GM12878 (cell line): ENCODE results near the gene MTNR1A. TPM values are rescaled to one million over a fixed set of nuclear protein-coding genes. Genes with fewer than 3 reads are reported as not detected.
A peak's percentile ranks its signal among the peaks of the same experiment; 100 is the strongest.

Source experiments
- ATAC-seq: fragments of 200-7000 bp; cut with Tn5 transposase; 3 replicates; pipeline ENCODE4 v1.9.1; 2020; ENCODE audit warnings: mild to moderate bottlenecking, moderate library complexity
- BruUV-seq: library from RNA; stranded (reverse); fragments of 400-500 nt; replicated peaks from 2 replicates; lab custom pipeline; 2021; lab: Mats Ljungman, UMichigan
- CTCF ChIA-PET: fragments of 300-600 bp; sonication (Branson Sonifier 250); formaldehyde crosslinking; extraction: SDS; loops from one replicate; lab custom pipeline; 2021; ENCODE audit warnings: inconsistent platforms; lab: Yijun Ruan, JAX
- POLR2A ChIA-PET: fragments of 350-600 bp; formaldehyde crosslinking; extraction: SDS; loops from one replicate; lab custom pipeline; 2021; ENCODE audit warnings: inconsistent platforms; lab: Charles Lee
- RAD21 ChIA-PET: fragments of 300-600 bp; sonication (Branson Sonifier 250); formaldehyde crosslinking; loops from one replicate; lab custom pipeline; 2023; ENCODE audit warnings: antibody characterized with exemption; ENCODE audit not compliant: unreplicated experiment; lab: Charles Lee
- SMC1A ChIA-PET: fragments of 300-600 bp; sonication (Branson Sonifier 250); formaldehyde crosslinking; loops from one replicate; lab custom pipeline; 2023; ENCODE audit not compliant: unreplicated experiment, uncharacterized antibody; lab: Charles Lee
- DNase-seq: peaks from one replicate; pipeline ENCODE4 v3.0.0-alpha.2; 2011; ENCODE audit warnings: low read depth, low spot score
- FAIRE-seq: peaks from 3 replicates; lab custom pipeline; 2011; peaks lifted over from hg19 to GRCh38; lab: Jason Lieb, UNC
- H2AFZ ChIP-seq: 2 replicates; pipeline ENCODE4 v1.6.0; 2011; ENCODE audit warnings: low read depth, low read length, control low read depth; ENCODE audit not compliant: control insufficient read depth
- H3K27ac ChIP-seq: 2 replicates; pipeline ENCODE4 v1.5.1; 2011; ENCODE audit warnings: control low read depth; ENCODE audit not compliant: control insufficient read depth, insufficient read depth
- H3K27me3 ChIP-seq, 2 experiments: replicated peaks in 1 of 2; 2 replicates each; pipeline versions ENCODE4 v1.6.0 to v1.6.1; 2011; ENCODE audit warnings: low read length in 1 of 2; ENCODE audit not compliant: control insufficient read depth in 2 of 2, insufficient read depth in 2 of 2
- H3K36me3 ChIP-seq, 2 experiments: 2 replicates each; pipeline ENCODE4 v1.5.1; 2011; ENCODE audit warnings: low read length in 1 of 2; ENCODE audit not compliant: control insufficient read depth in 2 of 2, insufficient read depth in 2 of 2
- H3K4me1 ChIP-seq: 2 replicates; pipeline ENCODE4 v1.6.1; 2011; ENCODE audit warnings: mild to moderate bottlenecking, low read length, moderate library complexity, mixed read lengths; ENCODE audit not compliant: control insufficient read depth, insufficient read depth
- H3K4me2 ChIP-seq: 2 replicates; pipeline ENCODE4 v1.6.0; 2011; ENCODE audit warnings: control low read depth; ENCODE audit not compliant: control insufficient read depth, insufficient read depth
- H3K4me3 ChIP-seq: fragments of 200-600 bp; sonication (generic); 2 replicates; pipeline ENCODE4 v1.5.1; 2016
- H3K79me2 ChIP-seq: 2 replicates; pipeline ENCODE4 v1.6.0; 2011; ENCODE audit warnings: low read length; ENCODE audit not compliant: control insufficient read depth, insufficient read depth
- H3K9ac ChIP-seq: 2 replicates; pipeline ENCODE4 v1.8.0; 2011; ENCODE audit warnings: low read length, control low read depth, mixed read lengths; ENCODE audit not compliant: control insufficient read depth, insufficient read depth
- H3K9me3 ChIP-seq: replicated peaks from 3 replicates; pipeline ENCODE4 v1.5.1; 2011; ENCODE audit warnings: mild to moderate bottlenecking, low read length; ENCODE audit not compliant: control insufficient read depth, insufficient read depth
- H4K20me1 ChIP-seq: 2 replicates; pipeline ENCODE4 v1.6.0; 2011; ENCODE audit not compliant: control insufficient read depth, insufficient read depth
- CTCF ChIP-seq, 3 experiments: IDR thresholded peaks in 2 of 3; conservative IDR thresholded peaks in 1 of 3; 2 replicates each; pipeline ENCODE4 v1.5.1; 2011; ENCODE audit warnings: low read depth in 3 of 3, low read length in 3 of 3, mild to moderate bottlenecking in 3 of 3, control low read depth in 2 of 3, moderate library complexity in 2 of 3, inconsistent platforms in 1 of 3, mixed read lengths in 1 of 3; ENCODE audit not compliant: control insufficient read depth in 2 of 3, insufficient read depth in 1 of 3; ENCODE audit errors: extremely low read depth in 1 of 3
- JUNB ChIP-seq: IDR thresholded peaks from 2 replicates; pipeline ENCODE4 v1.6.1; 2016; ENCODE audit warnings: antibody characterized with exemption, mild to moderate bottlenecking
- KLF5 ChIP-seq: fragments of 450-650 bp; IDR thresholded peaks from 2 replicates; pipeline ENCODE4 v1.6.1; 2014; ENCODE audit warnings: mild to moderate bottlenecking; ENCODE audit not compliant: partially characterized antibody
- MYB ChIP-seq: fragments of 150-350 bp; IDR thresholded peaks from 2 replicates; pipeline ENCODE4 v1.6.1; 2014; ENCODE audit warnings: mild to moderate bottlenecking, low read depth, low read length, borderline replicate concordance
- NR2C2 ChIP-seq: IDR thresholded peaks from 2 replicates; pipeline ENCODE4 v1.6.1; 2011; ENCODE audit warnings: borderline replicate concordance, low read depth; ENCODE audit not compliant: control insufficient read depth, insufficient read length
- RAD21 ChIP-seq: IDR thresholded peaks from 2 replicates; pipeline ENCODE4 v1.6.1; 2011; ENCODE audit warnings: mild to moderate bottlenecking, low read depth, low read length, moderate library complexity; ENCODE audit not compliant: insufficient read depth
- RCOR1 ChIP-seq: conservative IDR thresholded peaks from 2 replicates; pipeline ENCODE4 v1.6.1; 2012; ENCODE audit warnings: low read depth, low read length, improper control_type of control experiment
- SMAD1 ChIP-seq: fragments of 450-650 bp; IDR thresholded peaks from 2 replicates; pipeline ENCODE4 v1.6.1; 2018; ENCODE audit warnings: mild to moderate bottlenecking, low read depth; ENCODE audit not compliant: partially characterized antibody
- SMC3 ChIP-seq: IDR thresholded peaks from 2 replicates; pipeline ENCODE4 v1.6.1; 2011; ENCODE audit warnings: low read length, improper control_type of control experiment, borderline replicate concordance
- ZNF207 ChIP-seq: fragments of 450-650 bp; IDR thresholded peaks from 2 replicates; pipeline ENCODE4 v1.6.1; 2014; ENCODE audit warnings: antibody characterized with exemption, mild to moderate bottlenecking, borderline replicate concordance
- ZNF24 ChIP-seq: fragments of 450-650 bp; IDR thresholded peaks from 2 replicates; pipeline ENCODE4 v1.6.1; 2017; ENCODE audit warnings: antibody characterized with exemption, mild to moderate bottlenecking
- WGBS: methylation state at CpG from one replicate; pipeline ENCODE4 v1.1.6; 2016; ENCODE audit warnings: low lambda C conversion rate; ENCODE audit not compliant: insufficient replicate concordance, insufficient coverage; ENCODE audit errors: missing lambda C conversion rate; 5-methylcytosine and 5-hydroxymethylcytosine counted together
- in situ Hi-C: fragments of 300-500 bp; cut with MboI; formaldehyde crosslinking; loops from 9 replicates; pipeline ENCODE4 v1.14.3; 2018; ENCODE audit warnings: mixed read lengths
- intact Hi-C: fragments of 100-400 bp; cut with micrococcal nuclease; formaldehyde crosslinking; loops from one replicate; pipeline ENCODE4 v1.14.2; 2022; ENCODE audit not compliant: unreplicated experiment
- polyA plus RNA-seq, 11 experiments: library from polyadenylated mRNA; depleted of rRNA in 4 of 11; unstranded in 6 of 11; stranded (reverse) in 5 of 11; fragments of >200 nt; fragmentation: Nextera tagmentation in 4 of 11; fragmentation: Illumina TruSeq in 1 of 11; extraction: Ambion mirVana in 4 of 11; extraction: Trizol in 1 of 11; gene quantifications; 1 replicate in 1 of 11; 2 replicates in 10 of 11; pipeline versions ENCODE4 v1.2.1 to v1.2.3, GENCODE V29; 2011 to 2016; ENCODE audit warnings: inconsistent platforms in 2 of 11, missing spikeins in 2 of 11, low read depth in 1 of 11
- total RNA-seq, 4 experiments: library from RNA; depleted of rRNA in 3 of 4; stranded (reverse); fragments of >200 nt in 3 of 4; fragmentation: Illumina TruSeq in 1 of 4; extraction: Trizol in 1 of 4; gene quantifications; 2 replicates each; pipeline versions ENCODE4 v1.2.1 to v1.2.3, GENCODE V29; 2013 to 2021
- TF ChIP-seq, protein P1 (sequence below): fragments of 450-650 bp; IDR thresholded peaks from 2 replicates; pipeline ENCODE4 v1.6.1; 2016; ENCODE audit warnings: mild to moderate bottlenecking, moderate library complexity, borderline replicate concordance
- TF ChIP-seq, protein P2 (sequence below): IDR thresholded peaks from 2 replicates; pipeline ENCODE4 v1.6.1; 2011; ENCODE audit warnings: borderline replicate concordance, low read depth, mild to moderate bottlenecking, moderate library complexity, mixed read lengths, low read length; ENCODE audit not compliant: insufficient read depth; ENCODE audit errors: extremely low read length

MTNR1A gene
- total and polyA plus RNA-seq, 10 of the 15 experiments (the other 5 are each of a cell fraction or from before 2014, with no cell fraction given), result 0.14 TPM; not detected in 9

- intact Hi-C loops (loop anchor here (1.0 to 10.0 kb wide), 4 partner anchors 113 to 519 kb away; partner anchors contain the start of gene TLR3), in situ Hi-C loops (loop anchor here (5.0 kb wide), 1 partner anchor 290 kb away; no protein-coding TSS in a partner anchor)
- H3K9me3 ChIP-seq, result no peaks in the 10 kb centered on the region
- H3K27me3 ChIP-seq, result no peaks in the 10 kb centered on the region
- TF ChIP-seq RAD21 (peak; percentile 63), SMC3 (peak; percentile 75), NR2C2 (no peak), ZNF207 (no peak), JUNB (no peak), RCOR1 (no peak), MYB (no peak), SMAD1 (no peak), KLF5 (no peak), CTCF (IDR thresholded peaks at IDR 0.05 in 2 of 3, conservative IDR thresholded peaks at IDR 0.05 in 1 of 3; ENCODE audit: control insufficient read depth in 2 of 3, extremely low read depth in 1 of 3, insufficient read depth in 1 of 3, low read depth in 3 of 3, low read length in 3 of 3) (peak; percentile 59 to 71 (median 70); a peak in 5 of 6 replicates), ZNF24 (no peak)
- TF ChIP-seq, protein P1, sequence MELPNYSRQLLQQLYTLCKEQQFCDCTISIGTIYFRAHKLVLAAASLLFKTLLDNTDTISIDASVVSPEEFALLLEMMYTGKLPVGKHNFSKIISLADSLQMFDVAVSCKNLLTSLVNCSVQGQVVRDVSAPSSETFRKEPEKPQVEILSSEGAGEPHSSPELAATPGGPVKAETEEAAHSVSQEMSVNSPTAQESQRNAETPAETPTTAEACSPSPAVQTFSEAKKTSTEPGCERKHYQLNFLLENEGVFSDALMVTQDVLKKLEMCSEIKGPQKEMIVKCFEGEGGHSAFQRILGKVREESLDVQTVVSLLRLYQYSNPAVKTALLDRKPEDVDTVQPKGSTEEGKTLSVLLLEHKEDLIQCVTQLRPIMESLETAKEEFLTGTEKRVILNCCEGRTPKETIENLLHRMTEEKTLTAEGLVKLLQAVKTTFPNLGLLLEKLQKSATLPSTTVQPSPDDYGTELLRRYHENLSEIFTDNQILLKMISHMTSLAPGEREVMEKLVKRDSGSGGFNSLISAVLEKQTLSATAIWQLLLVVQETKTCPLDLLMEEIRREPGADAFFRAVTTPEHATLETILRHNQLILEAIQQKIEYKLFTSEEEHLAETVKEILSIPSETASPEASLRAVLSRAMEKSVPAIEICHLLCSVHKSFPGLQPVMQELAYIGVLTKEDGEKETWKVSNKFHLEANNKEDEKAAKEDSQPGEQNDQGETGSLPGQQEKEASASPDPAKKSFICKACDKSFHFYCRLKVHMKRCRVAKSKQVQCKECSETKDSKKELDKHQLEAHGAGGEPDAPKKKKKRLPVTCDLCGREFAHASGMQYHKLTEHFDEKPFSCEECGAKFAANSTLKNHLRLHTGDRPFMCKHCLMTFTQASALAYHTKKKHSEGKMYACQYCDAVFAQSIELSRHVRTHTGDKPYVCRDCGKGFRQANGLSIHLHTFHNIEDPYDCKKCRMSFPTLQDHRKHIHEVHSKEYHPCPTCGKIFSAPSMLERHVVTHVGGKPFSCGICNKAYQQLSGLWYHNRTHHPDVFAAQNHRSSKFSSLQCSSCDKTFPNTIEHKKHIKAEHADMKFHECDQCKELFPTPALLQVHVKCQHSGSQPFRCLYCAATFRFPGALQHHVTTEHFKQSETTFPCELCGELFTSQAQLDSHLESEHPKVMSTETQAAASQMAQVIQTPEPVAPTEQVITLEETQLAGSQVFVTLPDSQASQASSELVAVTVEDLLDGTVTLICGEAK, result no peak
- TF ChIP-seq, protein P2, sequence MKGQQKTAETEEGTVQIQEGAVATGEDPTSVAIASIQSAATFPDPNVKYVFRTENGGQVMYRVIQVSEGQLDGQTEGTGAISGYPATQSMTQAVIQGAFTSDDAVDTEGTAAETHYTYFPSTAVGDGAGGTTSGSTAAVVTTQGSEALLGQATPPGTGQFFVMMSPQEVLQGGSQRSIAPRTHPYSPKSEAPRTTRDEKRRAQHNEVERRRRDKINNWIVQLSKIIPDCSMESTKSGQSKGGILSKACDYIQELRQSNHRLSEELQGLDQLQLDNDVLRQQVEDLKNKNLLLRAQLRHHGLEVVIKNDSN, result no peak
- RAD21 ChIA-PET, result interaction anchor here (0.7 to 1.5 kb wide), 5 partner anchors 14 to 519 kb away, joined by 3 to 4 read pairs (median 3); no protein-coding TSS in a partner anchor
- H3K9ac ChIP-seq, result no peak overlapping the region
- BruUV-seq, result no TSS peak
- H3K4me2 ChIP-seq, result no peak overlapping the region
- H4K20me1 ChIP-seq, result no peaks in the 10 kb centered on the region
- CTCF ChIA-PET, result interaction anchor here (0.6 to 2.2 kb wide), 22 partner anchors 9 to 946 kb away, joined by 3 to 34 read pairs (median 4); no protein-coding TSS in a partner anchor
- POLR2A ChIA-PET, result no interaction called here
- H3K27ac ChIP-seq, result no peak overlapping the region
- H3K36me3 ChIP-seq, result no peaks in the 10 kb centered on the region
- ATAC-seq (peak; percentile 78), DNase-seq (no peak), FAIRE-seq (no peak)
- H3K4me3 ChIP-seq, result no peak overlapping the region
- no peak overlapping the region for H2AFZ ChIP-seq
- H3K79me2 ChIP-seq, result no peaks in the 10 kb centered on the region
- SMC1A ChIA-PET, result interaction anchor here (1.0 to 1.4 kb wide), 2 partner anchors 10 to 292 kb away, joined by 3 to 7 read pairs; no protein-coding TSS in a partner anchor
- WGBS, result 28% methylated on average over 4 of the region's 4 CpGs
- H3K4me1 ChIP-seq, result no peaks in the 10 kb centered on the region
Measured at GRCh38 chr4:186587416-186588018, 32.1 kb upstream of the MTNR1A start.
